Measurements from ENCODE around the gene PSMA2.

DNA sequence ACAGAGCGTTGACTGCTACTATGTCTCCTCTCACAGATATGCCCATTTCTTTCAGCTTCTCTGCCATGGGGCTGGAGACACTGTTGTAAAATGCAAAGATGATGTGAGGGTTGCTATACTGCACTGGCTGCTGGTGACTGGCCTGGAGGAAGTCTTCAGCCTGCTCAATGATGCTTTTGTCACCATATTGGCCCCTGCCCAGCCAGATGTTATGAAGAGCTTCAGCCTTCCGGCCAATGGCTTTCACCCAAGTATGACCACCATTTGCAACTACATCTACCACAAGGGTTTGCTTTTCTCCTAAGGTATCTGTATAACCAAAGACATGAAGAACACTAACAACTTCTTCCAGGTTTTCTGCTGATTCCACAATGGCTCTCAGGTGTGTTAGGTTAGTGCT lies 21.7 kb downstream of the PSMA2 start:
- TF ChIP-seq, protein P1, sequence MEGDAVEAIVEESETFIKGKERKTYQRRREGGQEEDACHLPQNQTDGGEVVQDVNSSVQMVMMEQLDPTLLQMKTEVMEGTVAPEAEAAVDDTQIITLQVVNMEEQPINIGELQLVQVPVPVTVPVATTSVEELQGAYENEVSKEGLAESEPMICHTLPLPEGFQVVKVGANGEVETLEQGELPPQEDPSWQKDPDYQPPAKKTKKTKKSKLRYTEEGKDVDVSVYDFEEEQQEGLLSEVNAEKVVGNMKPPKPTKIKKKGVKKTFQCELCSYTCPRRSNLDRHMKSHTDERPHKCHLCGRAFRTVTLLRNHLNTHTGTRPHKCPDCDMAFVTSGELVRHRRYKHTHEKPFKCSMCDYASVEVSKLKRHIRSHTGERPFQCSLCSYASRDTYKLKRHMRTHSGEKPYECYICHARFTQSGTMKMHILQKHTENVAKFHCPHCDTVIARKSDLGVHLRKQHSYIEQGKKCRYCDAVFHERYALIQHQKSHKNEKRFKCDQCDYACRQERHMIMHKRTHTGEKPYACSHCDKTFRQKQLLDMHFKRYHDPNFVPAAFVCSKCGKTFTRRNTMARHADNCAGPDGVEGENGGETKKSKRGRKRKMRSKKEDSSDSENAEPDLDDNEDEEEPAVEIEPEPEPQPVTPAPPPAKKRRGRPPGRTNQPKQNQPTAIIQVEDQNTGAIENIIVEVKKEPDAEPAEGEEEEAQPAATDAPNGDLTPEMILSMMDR (IDR thresholded peaks at IDR 0.05; ENCODE audit: borderline replicate concordance, extremely low read depth, low read length, poor library complexity, severe bottlenecking): no peak
- TF ChIP-seq EZH2 (IDR thresholded peaks at IDR 0.05; ENCODE audit: borderline replicate concordance, low read depth, low read length, severe bottlenecking): no peak
